SK-N-MC (cell line): Measurements from ENCODE around the gene OXCT1.
"Not testable (repeated sequence)": the region's sequence is repeated elsewhere in the genome, so short reads cannot be mapped to it uniquely, and the experiment has no call there.

Source experiments
- DNase-seq: peaks from one replicate; pipeline ENCODE4 v3.0.0-alpha.2; 2011; ENCODE audit warnings: low read depth, low spot score
- H3K27ac ChIP-seq: fragments of 200-600 bp; sonication (generic); 2 replicates; pipeline ENCODE4 v1.5.1; 2016; ENCODE audit warnings: mixed run types
- H3K36me3 ChIP-seq: fragments of 200-600 bp; sonication (generic); 2 replicates; pipeline ENCODE4 v1.6.1; 2017; ENCODE audit warnings: antibody characterized with exemption, low read length, mixed read lengths; ENCODE audit not compliant: insufficient read depth
- H3K4me3 ChIP-seq: fragments of 200-600 bp; sonication (generic); 2 replicates; pipeline ENCODE4 v1.5.1; 2016
- H3K9ac ChIP-seq: fragments of 200-600 bp; sonication (generic); 2 replicates; pipeline ENCODE4 v1.8.0; 2017; ENCODE audit warnings: mixed run types, mixed read lengths; ENCODE audit not compliant: insufficient read length
- H3K9me3 ChIP-seq: fragments of 200-600 bp; sonication (generic); 2 replicates; pipeline ENCODE4 v1.6.1; 2017; ENCODE audit warnings: low read depth, mild to moderate bottlenecking, antibody characterized with exemption, low read length, moderate library complexity, mixed read lengths
- EZH2 ChIP-seq: fragments of 200-600 bp; sonication (generic); IDR thresholded peaks from one replicate; pipeline ENCODE4 v1.6.1; 2017; ENCODE audit warnings: antibody characterized with exemption
- FOXP2 ChIP-seq: optimal IDR thresholded peaks from 2 replicates; pipeline ENCODE3; 2011; ENCODE audit warnings: mild to moderate bottlenecking, moderate library complexity; ENCODE audit not compliant: insufficient read depth; ENCODE audit errors: extremely low read length, control extremely low read depth
- POLR2AphosphoS5 ChIP-seq: IDR thresholded peaks from 2 replicates; pipeline ENCODE4 v1.6.1; 2012; ENCODE audit warnings: mild to moderate bottlenecking, low read depth, low read length, borderline replicate concordance

The OXCT1 gene

GRCh38 chr5:41721516-41721915, 148.7 kb downstream of the OXCT1 start:
- Histone ChIP-seq H3K4me3 (no peak overlapping the region), H3K36me3 (no peaks in the 10 kb centered on the region), H3K9me3 (peaks cover 4% of the 10 kb centered on the region; the same call in 1 of the 2 replicates), H3K27ac (peak overlapping the region; percentile 52; the same call in 1 of the 2 replicates), H3K9ac (no peak overlapping the region)
- TF ChIP-seq FOXP2 (no peak), EZH2 (no peak), POLR2AphosphoS5 (no peak)
- no peak for DNase-seq

- Histone ChIP-seq H3K9ac (no peak overlapping the region), H3K36me3 (no peaks in the 10 kb centered on the region), H3K4me3 (no peak overlapping the region), H3K9me3 (peaks cover 7% of the 10 kb centered on the region; the same call in 1 of the 2 replicates), H3K27ac (no peak overlapping the region)
- no peak for DNase-seq
- TF ChIP-seq POLR2AphosphoS5: no peak
- no peak for TF ChIP-seq FOXP2
- no peak for TF ChIP-seq EZH2
These were observed 153.8 kb downstream of the OXCT1 start for GRCh38 chr5:41716382-41716781.

GRCh38 chr5:41714446-41714845, 155.8 kb downstream of the OXCT1 start:
- not testable (repeated sequence) for H3K9ac ChIP-seq, H3K36me3 ChIP-seq, H3K27ac ChIP-seq, H3K4me3 ChIP-seq, DNase-seq, H3K9me3 ChIP-seq

- TF ChIP-seq POLR2AphosphoS5 (no peak), EZH2 (no peak), FOXP2 (no peak)
- no peak for DNase-seq
- H3K36me3 ChIP-seq: no peaks in the 10 kb centered on the region
- H3K4me3 ChIP-seq: no peak overlapping the region
- H3K9me3 ChIP-seq: peaks cover 3% of the 10 kb centered on the region; the same call in 1 of the 2 replicates
- H3K27ac ChIP-seq: no peak overlapping the region
- H3K9ac ChIP-seq: no peak overlapping the region
These were observed 161.7 kb downstream of the OXCT1 start for GRCh38 chr5:41708604-41708940.

- TF ChIP-seq FOXP2 (no peak), EZH2 (no peak), POLR2AphosphoS5 (no peak)
- H3K4me3 ChIP-seq: no peak overlapping the region
- no peaks in the 10 kb centered on the region for H3K36me3 ChIP-seq
- no peak overlapping the region for H3K27ac ChIP-seq
- DNase-seq: no peak
- peaks cover 3% of the 10 kb centered on the region; the same call in 1 of the 2 replicates for H3K9me3 ChIP-seq
- no peak overlapping the region for H3K9ac ChIP-seq
These were observed 162.2 kb downstream of the OXCT1 start for GRCh38 chr5:41707853-41708603.

- Histone ChIP-seq H3K9me3 (no peaks in the 10 kb centered on the region), H3K36me3 (no peaks in the 10 kb centered on the region), H3K4me3 (no peak overlapping the region), H3K9ac (no peak overlapping the region), H3K27ac (no peak overlapping the region)
- TF ChIP-seq POLR2AphosphoS5 (no peak), FOXP2 (no peak), EZH2 (no peak)
- no peak for DNase-seq
These were observed 174.2 kb downstream of the OXCT1 start for GRCh38 chr5:41695920-41696582.

GRCh38 chr5:41686767-41687166, 183.5 kb downstream of the OXCT1 start:
- no peaks in the 10 kb centered on the region for H3K9me3 ChIP-seq
- H3K27ac ChIP-seq: no peak overlapping the region
- no peak overlapping the region for H3K4me3 ChIP-seq
- no peak for DNase-seq
- TF ChIP-seq POLR2AphosphoS5 (no peak), FOXP2 (no peak), EZH2 (no peak)
- H3K36me3 ChIP-seq: no peaks in the 10 kb centered on the region
- H3K9ac ChIP-seq: no peak overlapping the region

GRCh38 chr5:41686191-41686590, 184.0 kb downstream of the OXCT1 start:
- Histone ChIP-seq H3K4me3 (no peak overlapping the region), H3K36me3 (no peaks in the 10 kb centered on the region), H3K27ac (no peak overlapping the region), H3K9me3 (no peaks in the 10 kb centered on the region), H3K9ac (no peak overlapping the region)
- no peak for DNase-seq
- no peak for TF ChIP-seq FOXP2
- TF ChIP-seq EZH2: no peak

GRCh38 chr5:41683181-41683580, 187.0 kb downstream of the OXCT1 start:
- no peak for TF ChIP-seq FOXP2
- TF ChIP-seq POLR2AphosphoS5: no peak
- TF ChIP-seq EZH2: no peak
- no peak for DNase-seq
- H3K9ac ChIP-seq: no peak overlapping the region
- no peak overlapping the region for H3K27ac ChIP-seq
- no peaks in the 10 kb centered on the region for H3K36me3 ChIP-seq
- peaks cover 5% of the 10 kb centered on the region; the same call in 1 of the 2 replicates for H3K9me3 ChIP-seq
- no peak overlapping the region for H3K4me3 ChIP-seq

- Histone ChIP-seq H3K4me3 (no peak overlapping the region), H3K36me3 (no peaks in the 10 kb centered on the region), H3K9ac (no peak overlapping the region), H3K27ac (no peak overlapping the region), H3K9me3 (peaks cover 5% of the 10 kb centered on the region; the same call in 1 of the 2 replicates)
- no peak for DNase-seq
- TF ChIP-seq POLR2AphosphoS5 (no peak), FOXP2 (no peak), EZH2 (no peak)
These were observed 187.6 kb downstream of the OXCT1 start for GRCh38 chr5:41682641-41683040.
